Liver (tissue), 9 donors: ENCODE measurements around the gene CAVIN2. TPM values are rescaled to one million over a fixed set of nuclear protein-coding genes. Genes with fewer than 3 reads are reported as not detected.

ENCODE experiments used
- DNase-seq: peaks from one replicate; pipeline ENCODE4 v3.0.0-alpha.2; 2017; ENCODE audit warnings: low spot score
- H3K27ac ChIP-seq, 2 donors: one replicate each; pipeline ENCODE4 v1.7.0; 2013; ENCODE audit warnings: inconsistent platforms in 2 of 2, low read length in 2 of 2, control low read depth in 1 of 2, low read depth in 1 of 2, mild to moderate bottlenecking in 1 of 2
- H3K27me3 ChIP-seq, 4 donors: one replicate each; pipeline versions ENCODE4 v1.6.1 to v1.7.0; 2013; ENCODE audit warnings: low read length in 3 of 4, inconsistent platforms in 1 of 4, mild to moderate bottlenecking in 1 of 4, moderate library complexity in 1 of 4; ENCODE audit not compliant: control insufficient read depth in 4 of 4, insufficient read depth in 4 of 4
- H3K36me3 ChIP-seq, 4 donors: one replicate each; pipeline versions ENCODE4 v1.6.1 to v1.7.0; 2013; ENCODE audit warnings: low read length in 3 of 4, mild to moderate bottlenecking in 3 of 4, low read depth in 1 of 4, moderate library complexity in 1 of 4; ENCODE audit not compliant: control insufficient read depth in 4 of 4, insufficient read depth in 3 of 4
- H3K4me1 ChIP-seq, 4 donors: one replicate each; pipeline versions ENCODE4 v1.6.1 to v1.7.0; 2013; ENCODE audit warnings: low read length in 3 of 4, mild to moderate bottlenecking in 3 of 4, moderate library complexity in 1 of 4; ENCODE audit not compliant: control insufficient read depth in 4 of 4, insufficient read depth in 4 of 4
- H3K4me3 ChIP-seq, 3 donors: one replicate each; pipeline versions ENCODE4 v1.6.1 to v1.7.0; 2013; ENCODE audit warnings: low read length in 3 of 3, control low read depth in 1 of 3, low read depth in 1 of 3, mild to moderate bottlenecking in 1 of 3
- H3K9ac ChIP-seq, 2 donors: one replicate each; pipeline ENCODE4 v1.7.0; 2013; ENCODE audit warnings: low read length in 2 of 2, mild to moderate bottlenecking in 2 of 2, moderate library complexity in 2 of 2, control low read depth in 1 of 2, low read depth in 1 of 2
- H3K9me3 ChIP-seq, 4 donors: one replicate each; pipeline versions ENCODE4 v1.6.1 to v1.7.0; 2013; ENCODE audit warnings: low read length in 3 of 4; ENCODE audit not compliant: control insufficient read depth in 4 of 4
- ATF3 ChIP-seq: IDR thresholded peaks from 2 replicates; pipeline ENCODE4 v1.6.1; 2016; ENCODE audit warnings: antibody characterized with exemption
- EGR1 ChIP-seq, 2 donors: IDR thresholded peaks; 2 replicates each; pipeline ENCODE4 v1.6.1; 2016 to 2018; ENCODE audit warnings: antibody characterized with exemption in 2 of 2, low read depth in 2 of 2
- FOXA2 ChIP-seq: IDR thresholded peaks from 2 replicates; pipeline ENCODE4 v1.6.1; 2016; ENCODE audit warnings: antibody characterized with exemption
- GABPA ChIP-seq, 2 donors: IDR thresholded peaks in 1 of 2; conservative IDR thresholded peaks in 1 of 2; 2 replicates each; pipeline ENCODE4 v1.6.1; 2016; ENCODE audit warnings: antibody characterized with exemption in 2 of 2, mild to moderate bottlenecking in 1 of 2, moderate library complexity in 1 of 2
- HNF4A ChIP-seq, 2 donors: conservative IDR thresholded peaks; 2 replicates each; pipeline ENCODE4 v1.6.1; 2016; ENCODE audit warnings: antibody characterized with exemption in 2 of 2, mild to moderate bottlenecking in 2 of 2
- HNF4G ChIP-seq: IDR thresholded peaks from 2 replicates; pipeline ENCODE4 v1.6.1; 2016; ENCODE audit warnings: antibody characterized with exemption
- JUND ChIP-seq, 2 donors: IDR thresholded peaks; 2 replicates each; pipeline ENCODE4 v1.6.1; 2016; ENCODE audit warnings: antibody characterized with exemption in 2 of 2
- NR2F2 ChIP-seq: IDR thresholded peaks from 2 replicates; pipeline ENCODE4 v1.6.1; 2016; ENCODE audit warnings: antibody characterized with exemption
- RAD21 ChIP-seq, 2 donors: IDR thresholded peaks; 2 replicates each; pipeline ENCODE4 v1.6.1; 2016; ENCODE audit warnings: antibody characterized with exemption in 2 of 2, mild to moderate bottlenecking in 2 of 2
- RXRA ChIP-seq, 2 donors: IDR thresholded peaks; 2 replicates each; pipeline ENCODE4 v1.6.1; 2017 to 2018; ENCODE audit warnings: antibody characterized with exemption in 2 of 2, mild to moderate bottlenecking in 1 of 2
- SP1 ChIP-seq: IDR thresholded peaks from 2 replicates; pipeline ENCODE4 v1.6.1; 2018; ENCODE audit warnings: antibody characterized with exemption, mild to moderate bottlenecking
- TAF1 ChIP-seq: conservative IDR thresholded peaks from 2 replicates; pipeline ENCODE4 v1.6.1; 2016; ENCODE audit warnings: antibody characterized with exemption, mild to moderate bottlenecking
- YY1 ChIP-seq: IDR thresholded peaks from 2 replicates; pipeline ENCODE4 v1.6.1; 2016; ENCODE audit warnings: antibody characterized with exemption, mild to moderate bottlenecking
- ZBTB33 ChIP-seq: IDR thresholded peaks from 2 replicates; pipeline ENCODE4 v1.6.1; 2016; ENCODE audit warnings: antibody characterized with exemption
- WGBS: extraction: QIAGEN DNeasy Blood & Tissue Kit; methylation state at CpG from one replicate; pipeline ENCODE4 v1.1.7; 2013; 5-methylcytosine and 5-hydroxymethylcytosine counted together
- polyA plus RNA-seq, 2 donors: library from polyadenylated mRNA; stranded (reverse) in 1 of 2; unstranded in 1 of 2; fragments of 200-250 nt in 1 of 2; fragments of >200 nt in 1 of 2; fragmentation: Nextera tagmentation in 1 of 2; extraction: Ambion mirVana in 1 of 2; gene quantifications; one replicate each; pipeline versions ENCODE4 v1.2.1 to v1.2.3, GENCODE V29; 2013 to 2015
- total RNA-seq, 2 donors: library from RNA; depleted of rRNA; stranded (reverse); fragments of >200 nt; gene quantifications; one replicate each; pipeline ENCODE4 v1.2.3, GENCODE V29; 2014
- TF ChIP-seq, protein P1 (sequence below): fragments of 150-350 bp; IDR thresholded peaks from 2 replicates; pipeline ENCODE4 v1.5.1; 2017; ENCODE audit warnings: improper control_type of control experiment, low read depth, low read length; ENCODE audit not compliant: missing input control
- TF ChIP-seq, protein P2 (sequence below): IDR thresholded peaks from 2 replicates; pipeline ENCODE4 v1.6.1; 2016; ENCODE audit warnings: antibody characterized with exemption
- TF ChIP-seq, protein P3 (sequence below): IDR thresholded peaks from 2 replicates; pipeline ENCODE4 v1.6.1; 2016; ENCODE audit warnings: antibody characterized with exemption, mild to moderate bottlenecking
- donor health status: healthy.
- donor health status: healthy.
- donor health status: healthy.
- donor health status: healthy.
- donor health status: healthy.

Gene CAVIN2
- total and polyA plus RNA-seq, 4 donors: 13.3 to 20.7 (median 14.0) TPM

- Histone ChIP-seq H3K36me3 (no peaks in the 10 kb centered on the region), H3K4me1 (peaks cover 0 to 10% (median 5%) of the 10 kb centered on the region in 4 donors), H3K4me3 (no peak overlapping the region), H3K27ac (no peak overlapping the region), H3K9me3 (no peaks in the 10 kb centered on the region), H3K9ac (no peak overlapping the region), H3K27me3 (no peaks in the 10 kb centered on the region)
- DNase-seq: no peak
- no peak for TF ChIP-seq NR2F2
- TF ChIP-seq GABPA (IDR thresholded peaks at IDR 0.05 in 1 of 2, conservative IDR thresholded peaks at IDR 0.05 in 1 of 2): no peak
- no peak for TF ChIP-seq TAF1
- TF ChIP-seq RAD21 (IDR thresholded peaks at IDR 0.05): no peak
- no peak for TF ChIP-seq ATF3
- TF ChIP-seq JUND (IDR thresholded peaks at IDR 0.05): no peak
- no peak for TF ChIP-seq SP1
- no peak for TF ChIP-seq EGR1 (IDR thresholded peaks at IDR 0.05; ENCODE audit: low read depth in 2 of 2)
- TF ChIP-seq YY1: no peak
- TF ChIP-seq FOXA2: no peak
- TF ChIP-seq HNF4G: no peak
- TF ChIP-seq, protein P1, sequence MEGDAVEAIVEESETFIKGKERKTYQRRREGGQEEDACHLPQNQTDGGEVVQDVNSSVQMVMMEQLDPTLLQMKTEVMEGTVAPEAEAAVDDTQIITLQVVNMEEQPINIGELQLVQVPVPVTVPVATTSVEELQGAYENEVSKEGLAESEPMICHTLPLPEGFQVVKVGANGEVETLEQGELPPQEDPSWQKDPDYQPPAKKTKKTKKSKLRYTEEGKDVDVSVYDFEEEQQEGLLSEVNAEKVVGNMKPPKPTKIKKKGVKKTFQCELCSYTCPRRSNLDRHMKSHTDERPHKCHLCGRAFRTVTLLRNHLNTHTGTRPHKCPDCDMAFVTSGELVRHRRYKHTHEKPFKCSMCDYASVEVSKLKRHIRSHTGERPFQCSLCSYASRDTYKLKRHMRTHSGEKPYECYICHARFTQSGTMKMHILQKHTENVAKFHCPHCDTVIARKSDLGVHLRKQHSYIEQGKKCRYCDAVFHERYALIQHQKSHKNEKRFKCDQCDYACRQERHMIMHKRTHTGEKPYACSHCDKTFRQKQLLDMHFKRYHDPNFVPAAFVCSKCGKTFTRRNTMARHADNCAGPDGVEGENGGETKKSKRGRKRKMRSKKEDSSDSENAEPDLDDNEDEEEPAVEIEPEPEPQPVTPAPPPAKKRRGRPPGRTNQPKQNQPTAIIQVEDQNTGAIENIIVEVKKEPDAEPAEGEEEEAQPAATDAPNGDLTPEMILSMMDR: no peak
- TF ChIP-seq, protein P2, sequence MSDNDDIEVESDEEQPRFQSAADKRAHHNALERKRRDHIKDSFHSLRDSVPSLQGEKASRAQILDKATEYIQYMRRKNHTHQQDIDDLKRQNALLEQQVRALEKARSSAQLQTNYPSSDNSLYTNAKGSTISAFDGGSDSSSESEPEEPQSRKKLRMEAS: no peak
- no peak for TF ChIP-seq ZBTB33
- TF ChIP-seq RXRA (IDR thresholded peaks at IDR 0.05): no peak
- no peak for TF ChIP-seq HNF4A (conservative IDR thresholded peaks at IDR 0.05)
- TF ChIP-seq, protein P3, sequence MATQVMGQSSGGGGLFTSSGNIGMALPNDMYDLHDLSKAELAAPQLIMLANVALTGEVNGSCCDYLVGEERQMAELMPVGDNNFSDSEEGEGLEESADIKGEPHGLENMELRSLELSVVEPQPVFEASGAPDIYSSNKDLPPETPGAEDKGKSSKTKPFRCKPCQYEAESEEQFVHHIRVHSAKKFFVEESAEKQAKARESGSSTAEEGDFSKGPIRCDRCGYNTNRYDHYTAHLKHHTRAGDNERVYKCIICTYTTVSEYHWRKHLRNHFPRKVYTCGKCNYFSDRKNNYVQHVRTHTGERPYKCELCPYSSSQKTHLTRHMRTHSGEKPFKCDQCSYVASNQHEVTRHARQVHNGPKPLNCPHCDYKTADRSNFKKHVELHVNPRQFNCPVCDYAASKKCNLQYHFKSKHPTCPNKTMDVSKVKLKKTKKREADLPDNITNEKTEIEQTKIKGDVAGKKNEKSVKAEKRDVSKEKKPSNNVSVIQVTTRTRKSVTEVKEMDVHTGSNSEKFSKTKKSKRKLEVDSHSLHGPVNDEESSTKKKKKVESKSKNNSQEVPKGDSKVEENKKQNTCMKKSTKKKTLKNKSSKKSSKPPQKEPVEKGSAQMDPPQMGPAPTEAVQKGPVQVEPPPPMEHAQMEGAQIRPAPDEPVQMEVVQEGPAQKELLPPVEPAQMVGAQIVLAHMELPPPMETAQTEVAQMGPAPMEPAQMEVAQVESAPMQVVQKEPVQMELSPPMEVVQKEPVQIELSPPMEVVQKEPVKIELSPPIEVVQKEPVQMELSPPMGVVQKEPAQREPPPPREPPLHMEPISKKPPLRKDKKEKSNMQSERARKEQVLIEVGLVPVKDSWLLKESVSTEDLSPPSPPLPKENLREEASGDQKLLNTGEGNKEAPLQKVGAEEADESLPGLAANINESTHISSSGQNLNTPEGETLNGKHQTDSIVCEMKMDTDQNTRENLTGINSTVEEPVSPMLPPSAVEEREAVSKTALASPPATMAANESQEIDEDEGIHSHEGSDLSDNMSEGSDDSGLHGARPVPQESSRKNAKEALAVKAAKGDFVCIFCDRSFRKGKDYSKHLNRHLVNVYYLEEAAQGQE: no peak
- 92% methylated on average over 4 of the region's 4 CpGs for WGBS
Measured at GRCh38 chr2:191838526-191838925, 8.4 kb downstream of the CAVIN2 start.
